Left ventricle myocardium inferior (tissue), 1 donor: ENCODE data around the gene UBE2Q2. TPM values are rescaled to one million over a fixed set of nuclear protein-coding genes. Genes with fewer than 3 reads are reported as not detected.
"Not testable (repeated sequence)": the region's sequence is repeated elsewhere in the genome, so short reads cannot be mapped to it uniquely, and the experiment has no call there.

Source experiments
- DNase-seq: peaks from one replicate; pipeline ENCODE4 v3.0.0-alpha.2; 2020
- H3K27ac ChIP-seq: fragments of 200-600 bp; replicated peaks from 2 replicates; pipeline ENCODE4 v1.8.0; 2021
- H3K27me3 ChIP-seq: fragments of 200-600 bp; 2 replicates; pipeline ENCODE4 v1.8.0; 2021; ENCODE audit warnings: low read depth
- H3K36me3 ChIP-seq: fragments of 200-600 bp; 2 replicates; pipeline ENCODE4 v1.8.0; 2021
- H3K4me1 ChIP-seq: fragments of 200-600 bp; 2 replicates; pipeline ENCODE4 v1.8.0; 2021
- H3K4me3 ChIP-seq: fragments of 200-600 bp; 2 replicates; pipeline ENCODE4 v1.8.0; 2021; ENCODE audit warnings: mild to moderate bottlenecking, moderate library complexity
- H3K9me3 ChIP-seq: fragments of 200-600 bp; replicated peaks from 2 replicates; pipeline ENCODE4 v1.8.0; 2021
- CTCF ChIP-seq: fragments of 200-600 bp; IDR thresholded peaks from 2 replicates; pipeline ENCODE4 v1.8.0; 2021; ENCODE audit warnings: antibody characterized with exemption, mild to moderate bottlenecking, borderline replicate concordance
- intact Hi-C: fragments of 100-400 bp; cut with micrococcal nuclease; formaldehyde crosslinking; loops from one replicate; pipeline ENCODE4 v1.11.0; 2022
- total RNA-seq: library from RNA; stranded (reverse); fragmentation: NEBNext Ultra II Directional; extraction: Animal tissue kit (Norgen Biotek cat#: 25700); gene quantifications from one replicate; pipeline ENCODE4 v1.2.1, GENCODE V29; 2021
- donor health status: DM: no; HTN: yes; CAD: no; lungs with severe emphysema.

UBE2Q2 gene
- total RNA-seq, 1 donor from 2014 or later = 27.8 TPM

DNA sequence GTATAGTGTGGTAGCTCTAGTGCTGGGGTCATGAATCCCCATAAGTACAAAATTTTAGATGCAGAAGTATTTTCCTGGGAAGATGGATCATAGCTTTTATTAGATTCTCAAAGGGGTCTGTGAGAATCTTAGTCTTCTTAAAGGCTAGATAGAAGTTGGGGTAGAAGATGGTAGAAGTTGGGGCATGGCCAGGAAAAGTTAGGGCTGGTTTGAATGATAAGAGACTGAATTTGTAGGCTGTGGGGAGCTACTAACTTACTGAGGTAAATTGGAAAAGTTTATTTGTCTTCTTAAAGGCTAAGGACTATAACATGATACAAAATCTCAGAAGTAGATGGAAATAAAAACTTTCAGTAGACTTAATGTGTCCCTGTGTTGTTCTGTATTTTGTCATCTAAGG, 1.6 kb upstream of the UBE2Q2 start:
- Histone ChIP-seq H3K27ac (peak overlapping the region; percentile 96), H3K27me3 (no peaks in the 10 kb centered on the region), H3K36me3 (no peaks in the 10 kb centered on the region), H3K4me1 (peaks cover 52% of the 10 kb centered on the region), H3K9me3 (no peaks in the 10 kb centered on the region), H3K4me3 (no peak overlapping the region)
- intact Hi-C loops = no loop called here
- DNase-seq = no peak
- TF ChIP-seq CTCF = no peak

GRCh38 chr15:75843678-75844581, 683 bp downstream of the UBE2Q2 start:
- peaks cover 67% of the 10 kb centered on the region for H3K4me1 ChIP-seq
- H3K36me3 ChIP-seq = no peaks in the 10 kb centered on the region
- peak; percentile 61 for DNase-seq
- TF ChIP-seq CTCF = no peak
- peak overlapping the region; percentile 94 for H3K4me3 ChIP-seq
- H3K9me3 ChIP-seq = no peaks in the 10 kb centered on the region
- intact Hi-C loops = no loop called here
- H3K27me3 ChIP-seq = no peaks in the 10 kb centered on the region
- H3K27ac ChIP-seq = peak overlapping the region; percentile 96

- H3K4me3 ChIP-seq = peak overlapping the region; percentile 94
- TF ChIP-seq CTCF = no peak
- intact Hi-C loops = no loop called here
- no peaks in the 10 kb centered on the region for H3K9me3 ChIP-seq
- H3K27me3 ChIP-seq = no peaks in the 10 kb centered on the region
- no peak for DNase-seq
- H3K36me3 ChIP-seq = no peaks in the 10 kb centered on the region
- H3K27ac ChIP-seq = peak overlapping the region; percentile 96
- peaks cover 73% of the 10 kb centered on the region for H3K4me1 ChIP-seq
Measured at GRCh38 chr15:75844629-75845335, 1.5 kb downstream of the UBE2Q2 start.

GRCh38 chr15:75849167-75849566, 5.9 kb downstream of the UBE2Q2 start:
- intact Hi-C loops = no loop called here
- Histone ChIP-seq H3K4me1 (peaks cover 60% of the 10 kb centered on the region), H3K27ac (no peak overlapping the region), H3K9me3 (no peaks in the 10 kb centered on the region), H3K36me3 (no peaks in the 10 kb centered on the region), H3K4me3 (no peak overlapping the region), H3K27me3 (no peaks in the 10 kb centered on the region)
- no peak for DNase-seq
- TF ChIP-seq CTCF = no peak

- H3K27me3 ChIP-seq = no peaks in the 10 kb centered on the region
- no peak for DNase-seq
- peaks cover 45% of the 10 kb centered on the region for H3K4me1 ChIP-seq
- peaks cover 12% of the 10 kb centered on the region for H3K36me3 ChIP-seq
- no peak for TF ChIP-seq CTCF
- H3K27ac ChIP-seq = no peak overlapping the region
- H3K9me3 ChIP-seq = no peaks in the 10 kb centered on the region
- intact Hi-C loops = no loop called here
- H3K4me3 ChIP-seq = no peak overlapping the region
Measured at GRCh38 chr15:75850708-75851107, 7.5 kb downstream of the UBE2Q2 start.

DNA sequence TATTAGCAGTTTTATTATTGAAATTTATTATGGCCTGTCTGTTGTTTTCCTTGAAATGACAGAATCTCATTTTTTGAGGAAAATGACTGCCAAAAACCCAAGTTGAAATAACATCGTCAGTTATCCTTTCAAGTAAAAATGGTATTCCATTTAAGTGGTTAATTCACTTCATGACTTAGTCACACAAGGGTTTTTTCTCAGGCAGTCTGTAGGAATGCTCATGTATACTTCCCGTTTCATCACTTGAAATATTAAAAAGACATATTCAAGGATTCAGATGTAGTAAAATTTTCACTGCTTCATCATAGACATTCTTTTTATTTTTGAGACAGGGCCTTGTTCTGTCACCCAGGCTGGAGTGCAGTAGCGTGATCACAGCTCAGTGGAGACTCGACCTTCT, 8.3 kb downstream of the UBE2Q2 start:
- H3K27me3 ChIP-seq, H3K27ac ChIP-seq, H3K4me3 ChIP-seq, H3K9me3 ChIP-seq, intact Hi-C loops, DNase-seq: not testable (repeated sequence)
- Histone ChIP-seq H3K36me3 (peaks cover 16% of the 10 kb centered on the region), H3K4me1 (peaks cover 36% of the 10 kb centered on the region)
